ENCODE data around the gene FGFR4.
A peak's percentile ranks its signal among the peaks of the same experiment; 100 is the strongest.

- no peak for TF ChIP-seq CTCF (conservative IDR thresholded peaks at IDR 0.05; ENCODE audit: low read depth in 2 of 2)
- TF ChIP-seq POLR2AphosphoS5 (IDR thresholded peaks at IDR 0.05; ENCODE audit: low read depth), result no peak
- TF ChIP-seq CREB1 (CRISPR knock-in tag; IDR thresholded peaks at IDR 0.05; ENCODE audit: low read depth), result 0 out of 2 replicates have a peak, but pooled peaks have one; percentile 2
- no peak for TF ChIP-seq NANOG (IDR thresholded peaks at IDR 0.05; ENCODE audit: borderline replicate concordance)
- TF ChIP-seq REST (IDR thresholded peaks at IDR 0.05; ENCODE audit: unreplicated experiment), result no peak
- no peak for TF ChIP-seq EZH2 (IDR thresholded peaks at IDR 0.05; ENCODE audit: low read depth, unreplicated experiment)
- TF ChIP-seq EZH2phosphoT487 (IDR thresholded peaks at IDR 0.05; ENCODE audit: unreplicated experiment), result no peak
- no peak for TF ChIP-seq ZNF114 (CRISPR knock-in tag; IDR thresholded peaks at IDR 0.05)
- TF ChIP-seq STAT1 (IDR thresholded peaks at IDR 0.05; ENCODE audit: unreplicated experiment), result no peak
- TF ChIP-seq JUNB (IDR thresholded peaks at IDR 0.05; ENCODE audit: unreplicated experiment), result no peak
- no peak for TF ChIP-seq ETS1 (IDR thresholded peaks at IDR 0.05)
- TF ChIP-seq ZNF462 (CRISPR knock-in tag; IDR thresholded peaks at IDR 0.05), result no peak
- no peak for TF ChIP-seq ZNF331 (CRISPR knock-in tag; IDR thresholded peaks at IDR 0.05; ENCODE audit: low read depth)
These were observed 48.0 kb downstream of the FGFR4 start for GRCh38 chr5:177134697-177135225.

All from GM23338 (cell line).